Liver (tissue), 9 donors: ENCODE measurements around the gene PTCD1. TPM values are rescaled to one million over a fixed set of nuclear protein-coding genes. Genes with fewer than 3 reads are reported as not detected.

Source experiments
- DNase-seq: peaks from one replicate; pipeline ENCODE4 v3.0.0-alpha.2; 2017; ENCODE audit warnings: low spot score
- H3K27ac ChIP-seq, 2 donors: one replicate each; pipeline ENCODE4 v1.7.0; 2013; ENCODE audit warnings: inconsistent platforms in 2 of 2, low read length in 2 of 2, control low read depth in 1 of 2, low read depth in 1 of 2, mild to moderate bottlenecking in 1 of 2
- H3K27me3 ChIP-seq, 4 donors: one replicate each; pipeline versions ENCODE4 v1.6.1 to v1.7.0; 2013; ENCODE audit warnings: low read length in 3 of 4, inconsistent platforms in 1 of 4, mild to moderate bottlenecking in 1 of 4, moderate library complexity in 1 of 4; ENCODE audit not compliant: control insufficient read depth in 4 of 4, insufficient read depth in 4 of 4
- H3K36me3 ChIP-seq, 4 donors: one replicate each; pipeline versions ENCODE4 v1.6.1 to v1.7.0; 2013; ENCODE audit warnings: low read length in 3 of 4, mild to moderate bottlenecking in 3 of 4, low read depth in 1 of 4, moderate library complexity in 1 of 4; ENCODE audit not compliant: control insufficient read depth in 4 of 4, insufficient read depth in 3 of 4
- H3K4me1 ChIP-seq, 4 donors: one replicate each; pipeline versions ENCODE4 v1.6.1 to v1.7.0; 2013; ENCODE audit warnings: low read length in 3 of 4, mild to moderate bottlenecking in 3 of 4, moderate library complexity in 1 of 4; ENCODE audit not compliant: control insufficient read depth in 4 of 4, insufficient read depth in 4 of 4
- H3K4me3 ChIP-seq, 3 donors: one replicate each; pipeline versions ENCODE4 v1.6.1 to v1.7.0; 2013; ENCODE audit warnings: low read length in 3 of 3, control low read depth in 1 of 3, low read depth in 1 of 3, mild to moderate bottlenecking in 1 of 3
- H3K9ac ChIP-seq, 2 donors: one replicate each; pipeline ENCODE4 v1.7.0; 2013; ENCODE audit warnings: low read length in 2 of 2, mild to moderate bottlenecking in 2 of 2, moderate library complexity in 2 of 2, control low read depth in 1 of 2, low read depth in 1 of 2
- H3K9me3 ChIP-seq, 4 donors: one replicate each; pipeline versions ENCODE4 v1.6.1 to v1.7.0; 2013; ENCODE audit warnings: low read length in 3 of 4; ENCODE audit not compliant: control insufficient read depth in 4 of 4
- CTCF ChIP-seq: fragments of 150-350 bp; IDR thresholded peaks from 2 replicates; pipeline ENCODE4 v1.5.1; 2017; ENCODE audit warnings: improper control_type of control experiment, low read depth, low read length; ENCODE audit not compliant: missing input control
- EGR1 ChIP-seq, 2 donors: IDR thresholded peaks; 2 replicates each; pipeline ENCODE4 v1.6.1; 2016 to 2018; ENCODE audit warnings: antibody characterized with exemption in 2 of 2, low read depth in 2 of 2
- FOXA1 ChIP-seq: IDR thresholded peaks from 2 replicates; pipeline ENCODE4 v1.6.1; 2016; ENCODE audit warnings: antibody characterized with exemption
- FOXA2 ChIP-seq: IDR thresholded peaks from 2 replicates; pipeline ENCODE4 v1.6.1; 2016; ENCODE audit warnings: antibody characterized with exemption
- GABPA ChIP-seq, 2 donors: IDR thresholded peaks in 1 of 2; conservative IDR thresholded peaks in 1 of 2; 2 replicates each; pipeline ENCODE4 v1.6.1; 2016; ENCODE audit warnings: antibody characterized with exemption in 2 of 2, mild to moderate bottlenecking in 1 of 2, moderate library complexity in 1 of 2
- HNF4A ChIP-seq, 2 donors: conservative IDR thresholded peaks; 2 replicates each; pipeline ENCODE4 v1.6.1; 2016; ENCODE audit warnings: antibody characterized with exemption in 2 of 2, mild to moderate bottlenecking in 2 of 2
- HNF4G ChIP-seq: IDR thresholded peaks from 2 replicates; pipeline ENCODE4 v1.6.1; 2016; ENCODE audit warnings: antibody characterized with exemption
- JUND ChIP-seq, 2 donors: IDR thresholded peaks; 2 replicates each; pipeline ENCODE4 v1.6.1; 2016; ENCODE audit warnings: antibody characterized with exemption in 2 of 2
- MAX ChIP-seq: IDR thresholded peaks from 2 replicates; pipeline ENCODE4 v1.6.1; 2016; ENCODE audit warnings: antibody characterized with exemption
- NR2F2 ChIP-seq: IDR thresholded peaks from 2 replicates; pipeline ENCODE4 v1.6.1; 2016; ENCODE audit warnings: antibody characterized with exemption
- RAD21 ChIP-seq, 2 donors: IDR thresholded peaks; 2 replicates each; pipeline ENCODE4 v1.6.1; 2016; ENCODE audit warnings: antibody characterized with exemption in 2 of 2, mild to moderate bottlenecking in 2 of 2
- REST ChIP-seq: IDR thresholded peaks from 2 replicates; pipeline ENCODE4 v1.6.1; 2016; ENCODE audit warnings: antibody characterized with exemption, mild to moderate bottlenecking
- RXRA ChIP-seq, 2 donors: IDR thresholded peaks; 2 replicates each; pipeline ENCODE4 v1.6.1; 2017 to 2018; ENCODE audit warnings: antibody characterized with exemption in 2 of 2, mild to moderate bottlenecking in 1 of 2
- SP1 ChIP-seq: IDR thresholded peaks from 2 replicates; pipeline ENCODE4 v1.6.1; 2018; ENCODE audit warnings: antibody characterized with exemption, mild to moderate bottlenecking
- TAF1 ChIP-seq: conservative IDR thresholded peaks from 2 replicates; pipeline ENCODE4 v1.6.1; 2016; ENCODE audit warnings: antibody characterized with exemption, mild to moderate bottlenecking
- YY1 ChIP-seq: IDR thresholded peaks from 2 replicates; pipeline ENCODE4 v1.6.1; 2016; ENCODE audit warnings: antibody characterized with exemption, mild to moderate bottlenecking
- WGBS: extraction: QIAGEN DNeasy Blood & Tissue Kit; methylation state at CpG from one replicate; pipeline ENCODE4 v1.1.7; 2013; 5-methylcytosine and 5-hydroxymethylcytosine counted together
- polyA plus RNA-seq, 2 donors: library from polyadenylated mRNA; stranded (reverse) in 1 of 2; unstranded in 1 of 2; fragments of 200-250 nt in 1 of 2; fragments of >200 nt in 1 of 2; fragmentation: Nextera tagmentation in 1 of 2; extraction: Ambion mirVana in 1 of 2; gene quantifications; one replicate each; pipeline versions ENCODE4 v1.2.1 to v1.2.3, GENCODE V29; 2013 to 2015
- total RNA-seq, 2 donors: library from RNA; depleted of rRNA; stranded (reverse); fragments of >200 nt; gene quantifications; one replicate each; pipeline ENCODE4 v1.2.3, GENCODE V29; 2014
- TF ChIP-seq, protein P1 (sequence below): IDR thresholded peaks from 2 replicates; pipeline ENCODE4 v1.6.1; 2016; ENCODE audit warnings: antibody characterized with exemption
- TF ChIP-seq, protein P2 (sequence below): IDR thresholded peaks from 2 replicates; pipeline ENCODE4 v1.6.1; 2016; ENCODE audit warnings: antibody characterized with exemption
- donor health status: healthy.
- donor health status: healthy.
- donor health status: healthy.
- donor health status: healthy.
- donor health status: healthy.

PTCD1 gene
- total and polyA plus RNA-seq, 4 donors: 3.1 to 4.3 (median 3.8) TPM

- no peak overlapping the region for H3K27ac ChIP-seq
- 96% methylated on average over 13 of the region's 13 CpGs for WGBS
Observed at GRCh38 chr7:99452541-99452940, 13.9 kb upstream of the PTCD1 start.

More at GRCh38 chr7:99452541-99452940, 13.9 kb upstream of the PTCD1 start:
- H3K9me3 ChIP-seq: no peaks in the 10 kb centered on the region
- no peaks in the 10 kb centered on the region for H3K4me1 ChIP-seq
- no peak for TF ChIP-seq HNF4A (conservative IDR thresholded peaks at IDR 0.05)
- no peak for TF ChIP-seq RXRA (IDR thresholded peaks at IDR 0.05)
- TF ChIP-seq EGR1 (IDR thresholded peaks at IDR 0.05; ENCODE audit: low read depth in 2 of 2): no peak
- no peak for TF ChIP-seq FOXA2
- TF ChIP-seq TAF1: no peak
- TF ChIP-seq SP1: no peak
- TF ChIP-seq FOXA1: no peak
- TF ChIP-seq MAX: no peak
- no peak for TF ChIP-seq HNF4G
- TF ChIP-seq NR2F2: no peak
- TF ChIP-seq REST: no peak
- TF ChIP-seq RAD21 (IDR thresholded peaks at IDR 0.05): no peak
- TF ChIP-seq GABPA (IDR thresholded peaks at IDR 0.05 in 1 of 2, conservative IDR thresholded peaks at IDR 0.05 in 1 of 2): no peak
- no peak for TF ChIP-seq CTCF
- TF ChIP-seq, protein P1, sequence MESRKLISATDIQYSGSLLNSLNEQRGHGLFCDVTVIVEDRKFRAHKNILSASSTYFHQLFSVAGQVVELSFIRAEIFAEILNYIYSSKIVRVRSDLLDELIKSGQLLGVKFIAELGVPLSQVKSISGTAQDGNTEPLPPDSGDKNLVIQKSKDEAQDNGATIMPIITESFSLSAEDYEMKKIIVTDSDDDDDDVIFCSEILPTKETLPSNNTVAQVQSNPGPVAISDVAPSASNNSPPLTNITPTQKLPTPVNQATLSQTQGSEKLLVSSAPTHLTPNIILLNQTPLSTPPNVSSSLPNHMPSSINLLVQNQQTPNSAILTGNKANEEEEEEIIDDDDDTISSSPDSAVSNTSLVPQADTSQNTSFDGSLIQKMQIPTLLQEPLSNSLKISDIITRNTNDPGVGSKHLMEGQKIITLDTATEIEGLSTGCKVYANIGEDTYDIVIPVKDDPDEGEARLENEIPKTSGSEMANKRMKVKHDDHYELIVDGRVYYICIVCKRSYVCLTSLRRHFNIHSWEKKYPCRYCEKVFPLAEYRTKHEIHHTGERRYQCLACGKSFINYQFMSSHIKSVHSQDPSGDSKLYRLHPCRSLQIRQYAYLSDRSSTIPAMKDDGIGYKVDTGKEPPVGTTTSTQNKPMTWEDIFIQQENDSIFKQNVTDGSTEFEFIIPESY: no peak
- no peak for TF ChIP-seq YY1
- TF ChIP-seq, protein P2, sequence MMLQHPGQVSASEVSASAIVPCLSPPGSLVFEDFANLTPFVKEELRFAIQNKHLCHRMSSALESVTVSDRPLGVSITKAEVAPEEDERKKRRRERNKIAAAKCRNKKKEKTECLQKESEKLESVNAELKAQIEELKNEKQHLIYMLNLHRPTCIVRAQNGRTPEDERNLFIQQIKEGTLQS: no peak
- no peak for TF ChIP-seq JUND (IDR thresholded peaks at IDR 0.05)
- H3K36me3 ChIP-seq: peaks cover 26 to 85% (median 29%) of the 10 kb centered on the region in 4 donors
- no peak for DNase-seq
- H3K9ac ChIP-seq: no peak overlapping the region
- H3K4me3 ChIP-seq: no peak overlapping the region
- H3K27me3 ChIP-seq: no peaks in the 10 kb centered on the region
